Medulla oblongata (tissue), 1 donor: ENCODE measurements around the gene CNTNAP2.

Experiments used
- DNase-seq: peaks from one replicate; pipeline ENCODE4 v3.0.0-alpha.2; 2015; ENCODE audit errors: extremely low spot score

Gene CNTNAP2

DNA sequence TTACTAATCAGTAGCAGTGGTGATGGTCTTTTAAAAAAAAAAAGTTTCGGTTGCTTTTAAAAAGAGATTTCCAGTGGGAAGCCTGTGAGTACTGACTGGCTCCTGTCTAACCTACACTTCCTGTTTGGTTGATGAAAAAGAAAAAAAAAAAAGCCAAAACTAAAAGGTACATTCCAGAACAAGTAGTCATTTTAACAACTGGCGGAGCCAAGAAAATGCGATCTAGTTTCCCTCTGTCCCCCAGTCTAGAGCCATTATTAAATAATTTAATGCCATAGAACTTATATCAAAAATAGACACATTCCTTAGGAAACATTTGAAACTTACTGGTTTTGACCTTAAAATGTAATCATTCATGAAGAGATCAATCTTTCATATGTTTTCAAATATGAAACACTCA is 2219.8 kb downstream of the CNTNAP2 start:
- no peak for DNase-seq

DNA sequence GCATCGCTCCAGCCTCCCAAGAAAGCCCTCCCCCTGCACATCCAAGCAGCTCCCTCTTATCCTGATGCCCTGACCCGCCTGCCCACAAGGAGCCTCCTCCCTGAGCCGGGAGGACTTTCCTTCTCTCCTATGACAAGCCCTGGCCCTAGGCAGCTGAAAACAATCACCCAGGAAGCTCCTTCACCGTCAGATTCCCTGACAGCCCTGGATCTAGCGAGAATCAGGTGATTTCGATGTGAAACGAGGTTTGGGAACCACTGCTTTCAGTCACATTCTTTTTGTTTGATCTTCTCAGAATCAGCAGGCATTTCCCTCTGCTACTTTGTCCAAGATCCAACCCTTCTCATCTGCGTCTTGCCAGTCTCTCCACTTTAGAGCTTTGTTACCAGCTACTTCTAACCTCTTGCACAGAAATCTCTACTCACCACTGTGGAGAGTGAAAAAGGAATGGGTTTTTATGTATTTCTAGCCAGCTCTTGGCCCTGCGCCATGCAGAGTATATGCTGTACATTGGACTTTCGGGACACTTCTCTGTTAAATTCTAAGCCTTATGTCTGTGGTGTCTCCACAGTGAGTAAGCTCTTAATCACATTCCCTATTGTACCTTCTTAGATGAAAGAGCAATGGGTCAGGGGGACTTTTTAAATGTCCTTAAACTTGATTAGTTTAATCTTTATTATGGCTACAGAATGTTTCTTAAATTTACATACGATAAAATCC is 2220.8 kb downstream of the CNTNAP2 start:
- DNase-seq = no peak

- no peak for DNase-seq
Measured at GRCh38 chr7:148337995-148338747, 2221.6 kb downstream of the CNTNAP2 start.

DNA sequence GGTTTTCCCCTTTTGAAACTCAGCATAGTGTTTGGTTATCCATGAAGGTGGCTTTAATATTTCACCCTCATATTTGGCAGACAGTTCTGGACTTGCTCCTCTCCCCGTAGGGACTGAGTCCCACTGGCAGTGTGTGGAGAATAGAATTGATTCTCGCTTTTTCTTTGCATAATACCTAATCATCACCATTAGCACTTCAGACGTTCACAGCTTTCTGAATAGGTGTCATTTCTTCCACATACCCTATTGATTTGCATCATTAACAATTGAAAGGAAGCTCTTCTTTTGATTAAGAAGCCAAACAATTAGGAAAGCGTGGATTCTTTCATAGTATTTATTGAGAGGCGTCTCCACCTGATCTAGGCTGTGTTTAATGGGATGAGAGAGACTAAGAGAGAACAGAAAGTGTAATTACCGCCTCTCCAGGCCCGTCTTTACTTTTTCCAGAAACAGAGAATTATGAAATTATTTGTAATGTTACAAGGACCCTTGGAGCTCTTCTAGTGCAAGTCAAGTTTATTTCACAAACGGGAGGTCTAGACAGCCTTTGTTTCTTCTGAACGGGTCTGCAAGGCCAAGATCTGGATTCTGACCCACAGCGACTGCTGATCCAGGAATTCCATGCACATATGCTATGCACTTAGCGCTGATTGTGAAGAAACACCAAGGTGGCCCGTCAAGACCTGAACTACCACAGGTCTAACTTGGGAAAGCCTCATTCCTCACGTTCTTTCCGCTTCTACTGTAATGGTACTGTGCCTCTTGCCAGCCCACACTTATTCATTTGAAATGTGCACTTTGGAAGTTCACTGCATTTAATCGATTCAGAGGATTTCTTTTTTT is 2224.1 kb downstream of the CNTNAP2 start:
- no peak for DNase-seq

DNA sequence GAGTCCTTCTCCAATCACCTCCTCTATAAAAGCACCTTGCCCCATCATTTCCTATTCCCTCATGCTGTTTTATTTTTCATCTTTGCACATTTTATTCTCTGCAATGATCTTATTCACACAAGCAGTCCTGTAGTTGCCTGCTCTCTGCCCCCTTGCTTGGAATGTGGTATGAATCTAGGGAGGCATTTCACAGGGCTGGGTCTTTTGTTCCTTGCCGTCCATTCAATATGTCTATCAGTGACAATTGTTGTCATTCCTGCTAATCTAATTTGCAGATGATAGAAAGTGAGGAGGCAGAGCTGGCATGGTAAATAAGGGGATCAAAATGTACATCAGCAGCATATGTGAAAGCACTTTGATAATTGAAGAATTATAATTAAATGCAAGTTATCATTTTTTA is 2227.8 kb downstream of the CNTNAP2 start:
- DNase-seq = no peak

- no peak for DNase-seq
Measured at GRCh38 chr7:148347981-148348380, 2231.4 kb downstream of the CNTNAP2 start.

DNA sequence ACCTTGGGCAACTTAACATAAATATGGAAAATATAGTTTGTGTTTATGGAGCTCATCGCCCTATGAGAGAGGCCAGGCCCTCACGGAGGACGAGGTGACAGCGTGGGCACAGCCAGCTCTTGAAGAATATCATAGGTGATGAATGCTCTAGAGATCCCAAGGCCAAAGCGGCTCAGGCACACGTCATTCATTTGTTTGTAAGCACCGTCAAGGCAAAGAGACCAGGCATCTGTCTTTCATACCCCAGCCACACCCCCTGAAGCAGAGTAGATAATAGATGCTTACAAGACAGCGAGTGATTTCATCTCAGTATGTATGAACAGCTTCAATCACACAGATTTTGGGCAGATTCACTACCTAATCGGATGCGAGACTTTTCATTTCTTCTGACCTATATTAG is 2231.9 kb downstream of the CNTNAP2 start:
- no peak for DNase-seq

- peak; percentile 49 for DNase-seq
Measured at GRCh38 chr7:148356303-148356702, 2239.7 kb downstream of the CNTNAP2 start.

DNA sequence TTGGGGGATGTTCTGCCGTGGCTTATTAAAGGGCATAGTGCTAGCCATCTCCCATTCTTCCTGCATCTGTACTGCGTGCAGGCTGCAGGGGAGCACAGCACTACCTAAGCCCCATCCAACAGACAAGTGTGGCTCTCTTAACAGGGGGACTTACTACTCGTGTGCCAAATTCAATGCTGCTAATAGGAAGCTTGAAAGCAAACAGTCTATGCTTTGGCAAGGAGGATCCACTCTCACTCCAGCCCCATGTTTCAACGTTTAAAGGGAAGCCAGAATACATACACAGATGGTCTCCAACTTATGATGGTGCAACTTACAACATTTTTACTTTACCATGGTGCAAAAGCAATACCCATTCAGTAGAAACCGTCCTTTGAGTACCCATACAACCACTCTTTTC is 2245.9 kb downstream of the CNTNAP2 start:
- DNase-seq = no peak

DNA sequence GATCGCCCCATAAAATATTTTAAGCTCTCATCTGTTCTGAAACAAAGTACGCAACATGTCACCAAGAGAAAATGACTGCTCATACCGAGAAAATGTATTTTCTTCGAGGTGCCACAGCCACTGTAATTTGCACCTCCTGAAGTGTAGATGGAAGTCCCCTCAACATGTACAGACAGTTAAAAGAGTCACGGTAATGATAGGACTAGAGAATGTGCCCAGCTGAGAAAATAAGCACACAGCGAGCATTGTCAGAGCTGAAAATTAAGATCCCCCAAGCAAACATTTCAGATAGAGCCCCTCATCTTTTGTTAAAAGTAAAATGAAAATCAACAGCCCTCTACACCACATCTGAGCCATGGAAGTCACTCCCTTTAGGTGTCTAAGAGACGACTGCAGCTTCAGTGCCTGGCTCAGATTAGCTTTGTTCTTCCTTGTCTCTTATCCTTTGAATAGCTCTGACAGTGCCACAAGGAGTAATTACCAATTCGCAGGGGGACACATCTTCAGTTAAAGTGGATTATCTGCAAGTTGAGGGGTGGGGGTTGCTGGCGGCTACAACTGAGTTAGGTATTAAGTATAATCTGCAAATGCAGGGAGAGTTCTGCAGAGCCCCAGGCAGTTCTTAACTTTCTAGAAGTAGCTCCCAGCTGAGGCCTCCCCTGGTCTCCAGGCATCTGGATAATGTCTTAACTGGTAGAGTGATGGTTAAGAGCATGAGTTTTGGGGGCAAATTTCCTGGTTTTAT is 2251.3 kb downstream of the CNTNAP2 start:
- no peak for DNase-seq

DNA sequence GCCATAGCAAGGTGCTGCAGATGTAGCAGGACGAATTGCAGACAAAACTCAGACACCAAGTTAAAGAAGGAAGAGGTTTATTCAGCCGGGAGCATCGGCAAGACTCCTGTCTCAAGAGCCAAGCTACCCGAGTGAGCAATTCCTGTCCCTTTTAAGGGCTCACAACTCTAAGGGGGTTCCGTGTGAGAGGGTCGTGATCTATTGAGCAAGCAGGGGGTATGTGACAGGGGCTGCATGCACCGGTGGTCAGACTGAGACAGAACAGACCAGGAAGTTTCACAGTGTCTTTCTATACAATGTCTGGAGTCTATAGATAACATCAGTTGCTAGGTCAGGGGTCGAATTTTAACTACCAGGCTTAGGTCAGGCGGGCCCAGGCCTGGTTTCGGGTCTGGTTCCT is 2252.0 kb downstream of the CNTNAP2 start:
- DNase-seq = no peak

GRCh38 chr7:148371280-148371937 is 2254.8 kb downstream of the CNTNAP2 start:
- DNase-seq = no peak

GRCh38 chr7:148374396-148375259 is 2258.0 kb downstream of the CNTNAP2 start:
- DNase-seq = no peak

DNA sequence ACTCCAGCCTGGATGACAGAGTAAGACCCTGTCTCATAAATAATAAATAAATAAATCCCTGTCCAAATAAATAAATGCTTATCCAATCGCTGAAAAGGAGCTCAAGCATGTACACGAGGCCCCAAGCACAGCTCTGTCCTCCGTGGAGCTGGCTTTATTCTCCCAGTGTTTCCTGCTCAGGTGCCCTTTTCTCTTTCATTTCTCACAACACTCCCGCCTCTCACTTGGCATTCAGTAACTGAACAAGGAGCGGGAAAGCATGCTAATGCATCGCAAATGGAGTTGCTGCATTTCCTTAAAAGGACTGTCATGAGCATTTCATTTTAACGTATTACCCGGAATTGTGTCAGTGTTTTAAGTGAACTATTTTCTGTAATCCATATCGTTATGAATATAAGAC is 2263.1 kb downstream of the CNTNAP2 start:
- DNase-seq = no peak

DNA sequence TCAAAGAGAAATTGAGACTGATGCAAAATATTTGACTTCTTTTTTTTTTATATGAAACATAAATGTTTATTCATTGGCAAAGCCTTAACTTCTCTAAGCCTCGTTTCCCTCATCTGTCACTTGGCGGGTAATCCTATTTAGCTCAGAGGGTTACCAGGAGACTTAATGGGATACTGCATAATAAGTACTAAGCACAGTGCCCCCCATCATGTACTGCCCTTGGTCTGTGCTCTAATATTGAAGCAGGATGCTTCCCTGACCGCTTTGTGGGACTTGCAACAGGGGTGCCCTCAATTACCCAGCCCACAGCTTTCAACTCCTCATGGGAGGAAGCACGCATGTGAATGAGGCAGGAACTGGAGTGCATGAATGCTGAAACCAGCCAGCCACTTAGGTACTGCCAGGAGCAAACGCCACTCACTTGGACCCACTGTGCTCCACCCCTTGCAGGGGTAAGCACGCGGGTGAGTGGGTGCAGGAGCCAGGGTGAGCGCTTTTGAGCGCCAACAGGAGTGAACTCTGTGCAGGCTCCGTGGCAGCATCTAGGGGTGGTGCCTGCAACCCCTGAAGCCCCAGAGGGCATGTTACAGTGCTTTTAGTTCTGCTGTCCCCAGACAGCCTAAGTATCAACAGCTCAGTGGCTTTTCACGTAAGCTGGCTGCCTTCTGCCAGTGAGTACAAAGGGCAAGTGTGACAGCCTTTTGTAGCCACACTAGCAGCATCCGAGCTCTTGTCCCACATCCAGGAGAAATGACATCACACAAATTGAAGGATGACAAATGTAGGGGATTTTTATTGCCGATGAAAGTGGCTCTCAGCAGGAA is 2264.2 kb downstream of the CNTNAP2 start:
- no peak for DNase-seq

GRCh38 chr7:148382596-148382995 is 2266.0 kb downstream of the CNTNAP2 start:
- DNase-seq = no peak

DNA sequence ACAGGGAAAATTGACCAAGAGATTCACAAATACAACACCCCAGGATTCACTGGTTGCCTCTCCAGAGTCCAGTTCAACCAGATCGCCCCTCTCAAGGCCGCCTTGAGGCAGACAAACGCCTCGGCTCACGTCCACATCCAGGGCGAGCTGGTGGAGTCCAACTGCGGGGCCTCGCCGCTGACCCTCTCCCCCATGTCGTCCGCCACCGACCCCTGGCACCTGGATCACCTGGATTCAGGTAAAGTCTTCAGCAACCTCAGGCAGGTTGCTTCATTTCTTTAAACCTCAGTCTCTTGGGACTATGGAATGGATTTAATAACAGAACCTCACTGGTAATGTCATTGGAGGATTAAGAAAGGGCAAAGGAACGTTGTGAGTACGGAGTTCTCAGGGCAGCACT is 2267.1 kb downstream of the CNTNAP2 start:
- DNase-seq = no peak

GRCh38 chr7:148385009-148385682 is 2268.5 kb downstream of the CNTNAP2 start:
- DNase-seq = peak; percentile 92

DNA sequence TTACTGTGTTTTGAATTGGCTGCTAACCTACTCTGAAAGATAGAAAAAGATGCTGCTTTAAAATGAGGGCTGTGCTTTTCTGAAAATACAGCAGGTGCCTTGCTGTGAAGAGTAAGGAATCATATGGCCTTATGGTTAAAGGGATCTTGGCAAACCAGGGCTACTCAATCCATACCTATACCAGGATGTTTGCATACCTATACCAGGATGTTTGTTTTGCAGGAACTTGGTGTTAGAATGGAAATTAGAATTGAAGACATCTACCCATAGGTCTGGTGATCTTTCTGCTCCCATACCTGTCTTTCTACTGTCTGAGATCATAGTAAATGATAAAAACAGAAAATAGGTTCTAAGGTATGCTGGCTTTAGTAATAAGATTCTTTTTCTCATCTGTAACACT is 2273.8 kb downstream of the CNTNAP2 start:
- DNase-seq = no peak
